PC-9 (cell line): ENCODE data around the gene AP3B1. TPM values are rescaled to one million over a fixed set of nuclear protein-coding genes. Genes with fewer than 3 reads are reported as not detected.
A peak's percentile ranks its signal among the peaks of the same experiment; 100 is the strongest.

ENCODE experiments used
- BruUV-seq: library from RNA; stranded (reverse); fragments of 400-500 nt; replicated peaks from 2 replicates; lab custom pipeline; 2021; lab: Mats Ljungman, UMichigan
- CTCF ChIA-PET: fragments of 300-600 bp; sonication (Branson Sonifier 250); formaldehyde crosslinking; loops from one replicate; lab custom pipeline; 2022; ENCODE audit warnings: antibody characterized with exemption; lab: Charles Lee
- POLR2A ChIA-PET: fragments of 300-600 bp; sonication (Branson Sonifier 250); formaldehyde crosslinking; loops from one replicate; lab custom pipeline; 2022; ENCODE audit warnings: antibody characterized with exemption; ENCODE audit not compliant: unreplicated experiment; lab: Charles Lee
- DNase-seq, 2 experiments: peaks; one replicate each; pipeline versions ENCODE4 v3.0.0 to v3.0.0-alpha.2; 2015 to 2022; ENCODE audit warnings: mixed read lengths in 1 of 2
- H2AFZ ChIP-seq: fragments of 200-600 bp; sonication (generic); 2 replicates; pipeline ENCODE4 v1.8.1; 2017; ENCODE audit warnings: antibody characterized with exemption
- H3F3A ChIP-seq: fragments of 200-600 bp; sonication (generic); 2 replicates; pipeline ENCODE4 v1.8.1; 2017; ENCODE audit warnings: antibody characterized with exemption, mild to moderate bottlenecking, low read depth; ENCODE audit not compliant: insufficient read depth
- H3K27ac ChIP-seq: fragments of 200-600 bp; sonication (generic); 2 replicates; pipeline ENCODE4 v1.6.1; 2016; ENCODE audit warnings: mixed run types
- H3K27me3 ChIP-seq: fragments of 200-600 bp; sonication (generic); 2 replicates; pipeline ENCODE4 v1.6.1; 2016; ENCODE audit warnings: low read depth, mixed run types; ENCODE audit not compliant: insufficient read depth
- H3K36me3 ChIP-seq: fragments of 200-600 bp; sonication (generic); 2 replicates; pipeline ENCODE4 v1.6.1; 2016; ENCODE audit warnings: low read depth, mixed run types
- H3K4me1 ChIP-seq: fragments of 200-600 bp; sonication (generic); replicated peaks from 2 replicates; pipeline ENCODE4 v1.6.1; 2016; ENCODE audit warnings: mixed run types; ENCODE audit not compliant: insufficient read depth
- H3K4me2 ChIP-seq: fragments of 200-600 bp; sonication (generic); 2 replicates; pipeline ENCODE4 v1.6.1; 2017; ENCODE audit warnings: mixed run types
- H3K4me3 ChIP-seq: fragments of 200-600 bp; sonication (generic); 2 replicates; pipeline ENCODE4 v1.6.1; 2016; ENCODE audit warnings: mixed run types
- H3K79me2 ChIP-seq: fragments of 200-600 bp; sonication (generic); 2 replicates; pipeline ENCODE4 v1.6.1; 2017; ENCODE audit warnings: low read depth, mixed run types
- H3K9me2 ChIP-seq: fragments of 200-600 bp; sonication (generic); 2 replicates; pipeline ENCODE4 v1.8.1; 2017; ENCODE audit warnings: mild to moderate bottlenecking; ENCODE audit not compliant: insufficient read depth
- H3K9me3 ChIP-seq: fragments of 200-600 bp; sonication (generic); 2 replicates; pipeline ENCODE4 v1.8.1; 2016; ENCODE audit warnings: low read depth; ENCODE audit not compliant: insufficient read depth
- H4K20me1 ChIP-seq: fragments of 200-600 bp; sonication (generic); 2 replicates; pipeline ENCODE4 v1.8.1; 2017; ENCODE audit not compliant: insufficient read depth
- EZH2 ChIP-seq: fragments of 200-600 bp; sonication (generic); IDR thresholded peaks from 2 replicates; pipeline ENCODE4 v1.8.0; 2017; ENCODE audit warnings: antibody characterized with exemption, low read depth
- intact Hi-C: fragments of 100-400 bp; cut with micrococcal nuclease; formaldehyde crosslinking; loops from one replicate; pipeline ENCODE4 v1.10.0; 2022; ENCODE audit not compliant: unreplicated experiment
- total RNA-seq: library from RNA; stranded (reverse); gene quantifications from 2 replicates; pipeline ENCODE4 v1.2.3, GENCODE V29; 2021
- TF ChIP-seq, protein P1 (sequence below): fragments of 200-600 bp; sonication (generic); conservative IDR thresholded peaks from 2 replicates; pipeline ENCODE4 v1.6.1; 2017; ENCODE audit warnings: mixed run types, antibody characterized with exemption, mild to moderate bottlenecking, moderate library complexity

AP3B1 gene
- total RNA-seq, 1 experiment from 2014 or later, result 44.0 TPM

DNA sequence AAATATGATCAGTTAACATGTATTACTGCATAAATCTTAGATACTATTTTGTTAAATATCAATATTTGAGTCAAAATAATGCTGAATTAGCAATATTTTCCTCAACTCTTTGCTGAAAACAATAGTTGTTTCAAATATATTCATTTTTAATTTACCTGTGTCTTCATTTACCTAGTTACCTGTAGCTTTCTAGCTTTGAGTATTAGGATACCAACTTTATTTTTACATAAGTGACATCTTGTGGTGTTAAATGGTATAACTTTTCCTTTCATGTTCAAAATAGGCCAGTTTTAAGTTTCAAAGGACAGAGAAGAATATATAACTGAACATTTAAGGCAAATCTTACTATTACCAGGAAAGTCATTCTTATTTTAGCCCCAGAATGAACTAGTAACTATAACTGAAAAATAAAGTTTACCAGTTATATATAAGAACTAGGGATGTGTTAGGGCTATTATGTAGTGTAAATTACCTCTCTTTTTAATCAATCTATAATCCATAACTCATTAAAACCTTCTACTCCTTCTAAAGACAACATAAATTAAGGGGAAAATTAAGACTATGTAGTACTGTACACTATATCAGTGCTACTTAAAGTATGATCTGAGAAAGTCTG, 25.3 kb downstream of the AP3B1 start:
- intact Hi-C loops, result loop anchor here (2.0 kb wide), 1 partner anchor 708 kb away; no protein-coding TSS in a partner anchor
- POLR2A ChIA-PET, result no interaction called here

DNA sequence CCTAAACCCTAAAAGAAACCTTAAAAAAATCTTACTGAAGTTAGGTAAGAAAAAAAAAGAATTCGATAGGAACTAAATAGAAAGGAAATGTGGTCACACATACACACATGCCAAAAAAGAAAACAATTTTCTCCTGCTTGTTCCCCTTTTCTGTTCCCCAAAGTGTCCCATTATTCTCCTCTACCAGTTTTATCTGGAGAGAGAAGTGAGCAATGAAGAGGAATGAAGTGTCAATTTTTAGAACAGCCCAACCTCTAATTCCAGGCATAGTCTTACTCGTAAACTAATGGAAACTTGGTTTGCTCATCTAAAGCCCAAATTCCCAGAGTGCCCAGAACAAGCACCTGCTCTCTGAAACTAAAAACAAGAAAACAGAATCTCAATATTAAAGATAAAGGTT, 26.1 kb downstream of the AP3B1 start:
- Histone ChIP-seq H3K36me3 (0 out of 2 replicates have a peak, but pooled peaks cover 5% of the 10 kb centered on the region), H2AFZ (no peak overlapping the region), H3K27me3 (no peaks in the 10 kb centered on the region), H3K79me2 (peaks cover under 1% of the 10 kb centered on the region; the same call in 1 of the 2 replicates), H3K4me1 (no peaks in the 10 kb centered on the region), H3F3A (no peaks in the 10 kb centered on the region), H3K4me3 (no peak overlapping the region), H3K4me2 (no peak overlapping the region), H3K9me3 (no peaks in the 10 kb centered on the region), H3K27ac (no peak overlapping the region), H4K20me1 (0 out of 2 replicates have a peak, but pooled peaks cover 9% of the 10 kb centered on the region), H3K9me2 (no peaks in the 10 kb centered on the region)
- intact Hi-C loops, result loop anchor here (2.0 kb wide), 1 partner anchor 708 kb away; no protein-coding TSS in a partner anchor
- DNase-seq, result no peak
- no peak for TF ChIP-seq EZH2
- TF ChIP-seq, protein P1, sequence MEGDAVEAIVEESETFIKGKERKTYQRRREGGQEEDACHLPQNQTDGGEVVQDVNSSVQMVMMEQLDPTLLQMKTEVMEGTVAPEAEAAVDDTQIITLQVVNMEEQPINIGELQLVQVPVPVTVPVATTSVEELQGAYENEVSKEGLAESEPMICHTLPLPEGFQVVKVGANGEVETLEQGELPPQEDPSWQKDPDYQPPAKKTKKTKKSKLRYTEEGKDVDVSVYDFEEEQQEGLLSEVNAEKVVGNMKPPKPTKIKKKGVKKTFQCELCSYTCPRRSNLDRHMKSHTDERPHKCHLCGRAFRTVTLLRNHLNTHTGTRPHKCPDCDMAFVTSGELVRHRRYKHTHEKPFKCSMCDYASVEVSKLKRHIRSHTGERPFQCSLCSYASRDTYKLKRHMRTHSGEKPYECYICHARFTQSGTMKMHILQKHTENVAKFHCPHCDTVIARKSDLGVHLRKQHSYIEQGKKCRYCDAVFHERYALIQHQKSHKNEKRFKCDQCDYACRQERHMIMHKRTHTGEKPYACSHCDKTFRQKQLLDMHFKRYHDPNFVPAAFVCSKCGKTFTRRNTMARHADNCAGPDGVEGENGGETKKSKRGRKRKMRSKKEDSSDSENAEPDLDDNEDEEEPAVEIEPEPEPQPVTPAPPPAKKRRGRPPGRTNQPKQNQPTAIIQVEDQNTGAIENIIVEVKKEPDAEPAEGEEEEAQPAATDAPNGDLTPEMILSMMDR, result no peak
- CTCF ChIA-PET, result interaction anchor here (0.6 to 0.7 kb wide), 3 partner anchors 122 to 1399 kb away, joined by 3 to 7 read pairs (median 3); no protein-coding TSS in a partner anchor
- POLR2A ChIA-PET, result no interaction called here
- BruUV-seq, result no TSS peak

More for the DNA sequence above, 25.3 kb downstream of the AP3B1 start:
- TF ChIP-seq, protein P1, result peak; percentile 77
- TF ChIP-seq EZH2, result no peak
- Histone ChIP-seq H3K27me3 (no peaks in the 10 kb centered on the region), H3F3A (no peaks in the 10 kb centered on the region), H3K4me2 (no peak overlapping the region), H3K36me3 (no peaks in the 10 kb centered on the region), H4K20me1 (0 out of 2 replicates have a peak, but pooled peaks cover 9% of the 10 kb centered on the region), H3K4me1 (no peaks in the 10 kb centered on the region), H3K9me3 (no peaks in the 10 kb centered on the region), H2AFZ (no peak overlapping the region), H3K79me2 (peaks cover 9% of the 10 kb centered on the region; the same call in 1 of the 2 replicates), H3K4me3 (no peak overlapping the region), H3K9me2 (no peaks in the 10 kb centered on the region), H3K27ac (no peak overlapping the region)
- CTCF ChIA-PET, result interaction anchor here (0.6 to 0.7 kb wide), 2 partner anchors 392 to 1400 kb away, joined by 3 to 7 read pairs; no protein-coding TSS in a partner anchor
- no peak for DNase-seq
- BruUV-seq, result no TSS peak

DNA sequence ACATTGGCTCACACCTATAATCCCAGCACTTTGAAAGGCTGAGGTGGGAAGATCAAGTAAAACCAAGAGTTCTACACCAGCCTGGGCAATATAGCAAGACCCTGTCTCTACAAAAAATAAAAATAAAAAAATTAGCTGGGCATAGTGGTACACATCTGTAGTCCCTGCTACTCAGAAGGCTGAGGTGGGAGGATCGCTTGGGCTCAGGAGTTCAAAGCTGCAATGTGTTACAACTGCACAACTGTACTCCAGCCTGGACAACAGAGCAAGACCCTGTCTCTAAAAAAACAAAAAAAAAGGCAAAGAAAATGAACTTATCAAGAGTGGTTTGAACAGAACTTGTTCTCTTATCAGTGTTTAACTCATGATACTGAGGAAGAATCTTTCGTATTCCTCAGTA, 29.3 kb downstream of the AP3B1 start:
- Histone ChIP-seq H3K9me3 (no peaks in the 10 kb centered on the region), H3K9me2 (no peaks in the 10 kb centered on the region), H3K79me2 (no peaks in the 10 kb centered on the region; the same call in 1 of the 2 replicates), H3F3A (no peaks in the 10 kb centered on the region), H3K36me3 (peaks cover 11% of the 10 kb centered on the region; the same call in 1 of the 2 replicates), H3K4me1 (no peaks in the 10 kb centered on the region), H3K27me3 (no peaks in the 10 kb centered on the region), H3K4me2 (no peak overlapping the region), H2AFZ (no peak overlapping the region), H4K20me1 (0 out of 2 replicates have a peak, but pooled peaks cover 4% of the 10 kb centered on the region), H3K4me3 (no peak overlapping the region), H3K27ac (no peak overlapping the region)
- POLR2A ChIA-PET, result interaction anchor here (0.5 kb wide), 1 partner anchor 137 kb away, joined by 3 read pairs; no protein-coding TSS in a partner anchor
- intact Hi-C loops, result no loop called here
- no TSS peak for BruUV-seq
- no peak for DNase-seq
- no peak for TF ChIP-seq EZH2
- TF ChIP-seq, protein P1, result no peak
- CTCF ChIA-PET, result no interaction called here
